NCI-H1417 treated with DMSO at 0.1 percent for 48 hours (cell line): Measurements from ENCODE around the gene TMEM174.
"Not testable (repeated sequence)": the region's sequence is repeated elsewhere in the genome, so short reads cannot be mapped to it uniquely, and the experiment has no call there.

Experiments used
- DNase-seq: peaks from one replicate; lab custom pipeline; 2025; lab: John Stamatoyannopoulos, UW

TMEM174 gene

GRCh38 chr5:73196201-73196600, 23.2 kb downstream of the TMEM174 start:
- DNase-seq: no peak

GRCh38 chr5:73197637-73198257, 24.8 kb downstream of the TMEM174 start:
- DNase-seq: no peak

- no peak for DNase-seq
Observed at GRCh38 chr5:73198833-73199592, 26.0 kb downstream of the TMEM174 start.

GRCh38 chr5:73199671-73200070, 26.7 kb downstream of the TMEM174 start:
- no peak for DNase-seq

DNA sequence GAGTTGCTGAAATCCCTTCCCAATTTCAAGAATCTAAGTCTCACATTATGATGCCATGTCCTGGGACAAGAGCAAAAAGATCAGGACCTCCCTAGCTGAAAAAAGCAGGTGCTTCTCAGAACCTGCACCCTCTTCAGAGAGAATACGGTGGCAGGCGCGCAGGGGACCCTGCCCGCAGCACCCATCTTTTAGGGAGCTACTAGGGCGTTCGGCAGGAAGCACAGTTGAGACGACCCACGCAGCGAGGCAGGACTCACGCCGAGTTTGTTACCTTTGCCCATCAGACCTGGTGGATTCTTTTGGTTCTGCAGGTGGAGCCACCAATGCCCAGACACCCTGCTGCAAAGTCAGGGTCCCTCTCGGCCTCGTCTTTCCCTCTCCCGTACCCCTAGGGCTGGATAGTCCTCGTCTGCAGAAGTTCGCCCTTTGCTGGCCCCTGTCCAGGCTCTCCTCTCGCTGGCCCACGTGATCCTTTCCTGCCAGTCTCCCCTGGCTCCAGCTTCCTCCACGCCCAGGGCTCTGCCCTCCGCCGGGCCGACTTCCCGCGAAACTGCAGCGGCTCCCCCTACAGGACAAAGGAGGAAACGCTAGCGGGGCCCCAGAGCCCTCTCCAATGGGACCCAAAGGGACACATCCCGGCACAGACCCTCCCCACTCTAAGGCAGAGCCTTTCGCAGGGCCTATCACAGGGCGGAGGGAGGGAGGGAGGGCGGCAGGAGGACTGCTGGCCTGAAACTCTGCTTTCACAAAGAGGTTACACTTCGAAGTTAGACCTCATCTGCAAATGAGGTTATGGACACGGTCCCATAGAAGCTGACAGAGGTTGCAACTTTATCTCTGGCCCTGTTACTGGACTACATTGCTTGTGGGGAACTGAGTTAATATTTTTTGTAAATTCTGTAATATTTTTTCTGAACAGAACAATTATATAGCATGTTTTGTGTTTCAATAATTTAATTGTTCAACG, 28.8 kb downstream of the TMEM174 start:
- no peak for DNase-seq

GRCh38 chr5:73204332-73204731, 31.3 kb downstream of the TMEM174 start:
- peak; percentile 85 for DNase-seq

GRCh38 chr5:73204733-73205132, 31.7 kb downstream of the TMEM174 start:
- no peak for DNase-seq

DNA sequence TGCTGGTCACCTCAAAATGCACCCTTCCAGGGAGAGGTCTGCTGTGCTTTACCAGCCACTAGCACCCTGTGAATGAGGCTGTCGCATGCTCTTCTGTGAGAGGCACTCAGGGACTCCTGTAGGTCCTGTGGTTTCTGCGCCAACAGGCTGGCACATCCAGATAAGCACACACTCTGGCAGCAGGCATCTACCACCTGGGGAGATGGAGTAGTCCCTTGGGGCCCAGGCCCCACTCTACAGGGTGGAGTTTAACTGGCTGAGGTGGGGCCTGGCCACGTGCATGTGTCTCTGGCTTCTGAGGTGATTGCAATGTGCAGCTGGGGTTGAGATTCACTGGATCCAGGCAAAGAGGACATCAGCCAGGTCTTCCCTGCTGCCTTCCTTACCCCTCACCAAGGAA, 32.3 kb downstream of the TMEM174 start:
- DNase-seq: peak; percentile 29

- DNase-seq: not testable (repeated sequence)
Observed at GRCh38 chr5:73207239-73207638, 34.2 kb downstream of the TMEM174 start.

DNA sequence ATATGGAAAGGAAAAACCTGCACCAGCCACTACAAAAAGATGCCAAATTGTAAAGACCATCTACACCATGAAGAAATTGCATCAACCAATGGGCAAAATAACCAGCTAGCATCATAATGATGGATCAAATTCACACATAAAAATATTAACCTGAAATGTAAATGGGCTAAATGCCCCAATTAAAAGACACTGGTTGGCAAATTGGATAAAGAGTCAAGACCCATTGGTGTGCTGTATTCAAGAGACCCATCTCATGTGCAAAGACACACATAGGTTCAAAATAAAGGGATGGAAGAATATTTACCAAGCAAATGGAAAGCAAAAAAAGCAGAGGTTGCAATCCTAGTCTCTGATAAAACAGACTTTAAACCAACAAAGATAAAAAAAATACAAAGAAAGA, 36.1 kb downstream of the TMEM174 start:
- DNase-seq: not testable (repeated sequence)

DNA sequence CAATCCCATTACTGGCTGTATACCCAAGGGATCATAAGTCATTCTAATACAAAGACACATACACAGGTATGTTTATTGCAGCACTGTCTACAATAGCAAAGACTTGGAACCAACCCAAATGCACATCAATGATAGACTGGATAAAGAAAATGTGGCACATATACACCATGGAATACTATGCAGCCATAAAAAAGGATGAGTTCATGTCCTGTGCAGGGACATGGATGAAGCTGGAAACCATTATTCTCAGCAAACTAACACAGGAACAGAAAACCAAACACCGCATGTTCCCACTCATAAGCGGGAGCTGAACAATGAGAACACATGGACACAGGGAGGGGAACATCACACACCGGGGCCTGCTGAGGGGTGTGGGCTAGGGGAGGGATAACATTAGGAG, 39.7 kb downstream of the TMEM174 start:
- not testable (repeated sequence) for DNase-seq

GRCh38 chr5:73213566-73213998, 40.6 kb downstream of the TMEM174 start:
- DNase-seq: no peak

DNA sequence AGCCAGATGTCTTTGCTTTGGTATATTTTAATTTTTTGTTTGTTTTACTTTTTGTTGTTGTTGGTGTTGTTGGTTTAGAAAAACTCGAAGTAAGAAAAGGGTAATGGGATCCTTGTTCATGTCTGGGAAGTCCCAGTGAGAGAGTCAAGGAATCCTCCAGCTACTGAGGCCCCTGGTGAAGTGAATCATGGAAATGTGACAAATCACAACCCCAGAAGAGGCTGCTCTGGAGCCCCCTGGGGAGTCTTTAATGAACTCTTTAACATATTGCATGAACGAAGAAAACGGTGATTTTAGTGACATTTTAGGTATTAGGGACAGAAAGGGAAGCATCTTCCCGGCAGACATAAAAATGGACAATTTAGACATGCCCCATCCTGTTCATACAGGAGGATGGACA, 41.3 kb downstream of the TMEM174 start:
- no peak for DNase-seq

DNA sequence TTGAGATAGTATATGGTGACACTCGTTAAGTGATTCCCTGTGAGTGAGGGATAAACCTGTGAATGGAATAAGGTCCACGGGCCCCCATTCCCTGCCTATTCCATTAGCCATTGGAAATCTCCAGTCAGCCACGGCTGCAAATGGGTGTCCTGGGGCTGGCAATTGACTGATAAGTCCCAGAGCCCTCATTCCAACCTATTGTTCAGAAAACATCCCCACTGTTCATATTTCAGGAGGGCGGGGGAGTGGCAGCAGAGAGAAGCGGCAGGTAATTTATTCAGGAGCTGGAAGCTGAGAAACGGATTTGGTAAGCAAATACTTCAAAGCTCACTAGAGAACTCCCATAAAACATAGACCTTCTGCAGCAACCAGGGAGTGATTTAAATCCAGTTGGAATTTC, 42.0 kb downstream of the TMEM174 start:
- DNase-seq: no peak

GRCh38 chr5:73215531-73215890, 42.5 kb downstream of the TMEM174 start:
- no peak for DNase-seq

GRCh38 chr5:73215891-73216610, 43.1 kb downstream of the TMEM174 start:
- DNase-seq: no peak

DNA sequence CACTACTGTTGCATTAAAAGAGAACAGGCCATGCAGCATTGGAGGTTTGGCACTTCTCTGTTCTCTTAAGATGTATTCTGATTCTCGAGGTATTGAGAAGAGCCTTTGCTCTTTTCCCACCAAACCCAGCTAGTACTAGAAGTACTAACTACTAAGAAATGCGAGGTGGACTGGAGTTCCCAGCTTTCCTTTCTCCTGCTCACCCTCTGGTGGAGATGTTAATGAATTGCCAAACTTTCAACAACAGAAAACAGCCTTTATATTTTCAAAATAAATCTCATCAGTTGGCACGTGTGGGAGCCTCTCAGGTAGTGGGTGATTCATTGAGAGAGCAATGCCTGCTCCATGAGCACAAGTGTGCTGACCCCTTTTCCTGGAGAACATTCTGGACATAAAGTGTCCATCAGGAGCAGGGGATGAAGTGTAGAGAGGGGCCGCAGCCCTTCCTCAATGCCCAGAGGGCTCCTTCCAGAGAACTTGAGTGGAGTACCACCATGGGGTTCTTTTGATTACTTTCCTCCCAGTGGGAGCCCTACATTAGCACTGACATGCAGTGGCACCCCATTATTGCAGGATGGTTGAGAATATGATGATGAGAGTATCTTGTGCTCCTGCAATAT, 45.7 kb downstream of the TMEM174 start:
- DNase-seq: no peak

GRCh38 chr5:73219336-73219735, 46.3 kb downstream of the TMEM174 start:
- not testable (repeated sequence) for DNase-seq

DNA sequence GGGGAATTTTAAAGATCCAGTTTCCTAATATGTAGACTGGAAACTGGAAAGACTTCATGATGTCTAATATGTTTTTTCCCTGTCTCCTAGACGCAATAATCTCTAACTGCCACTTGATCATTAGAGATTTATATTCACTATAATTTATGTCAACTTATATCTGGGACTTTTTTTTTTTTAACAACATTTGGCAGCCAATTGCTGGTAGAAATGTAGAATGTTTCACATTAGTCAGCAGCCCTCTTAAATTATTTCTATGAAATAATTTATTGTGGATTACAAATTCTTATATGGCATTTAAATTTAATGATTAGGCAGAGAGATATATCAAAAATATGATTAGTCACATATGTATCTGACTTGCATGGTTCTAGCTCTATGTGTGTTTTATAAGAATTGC, 48.2 kb downstream of the TMEM174 start:
- no peak for DNase-seq

- no peak for DNase-seq
Observed at GRCh38 chr5:73221726-73222125, 48.7 kb downstream of the TMEM174 start.

GRCh38 chr5:73222173-73222572, 49.2 kb downstream of the TMEM174 start:
- no peak for DNase-seq
